ENCODE results near the gene PIGQ.

PIGQ gene

GRCh38 chr16:534135-534534 lies 35.6 kb upstream of the PIGQ start:
- in situ Hi-C loops (cut with MboI; ENCODE audit: low sequenced_read_pairs, unreplicated experiment), result no loop called here
- TF ChIP-seq CTCF (IDR thresholded peaks at IDR 0.05; ENCODE audit: borderline replicate concordance, control extremely low read depth, extremely low read depth, insufficient read depth, missing control alignments), result no peak
- DNase-seq (ENCODE audit: low spot score), result no peak

GRCh38 chr16:534856-535445 lies 34.8 kb upstream of the PIGQ start:
- in situ Hi-C loops (cut with MboI; ENCODE audit: low sequenced_read_pairs, unreplicated experiment), result no loop called here
- no peak for TF ChIP-seq CTCF (IDR thresholded peaks at IDR 0.05; ENCODE audit: borderline replicate concordance, control extremely low read depth, extremely low read depth, insufficient read depth, missing control alignments)

GRCh38 chr16:535446-536405 lies 34.0 kb upstream of the PIGQ start:
- DNase-seq (ENCODE audit: low spot score), result no peak
- in situ Hi-C loops (cut with MboI; ENCODE audit: low sequenced_read_pairs, unreplicated experiment), result no loop called here
- no peak for TF ChIP-seq CTCF (IDR thresholded peaks at IDR 0.05; ENCODE audit: borderline replicate concordance, control extremely low read depth, extremely low read depth, insufficient read depth, missing control alignments)

More at GRCh38 chr16:534856-535445, 34.8 kb upstream of the PIGQ start:
- DNase-seq (ENCODE audit: low spot score), result no peak

- no peak for TF ChIP-seq CTCF (IDR thresholded peaks at IDR 0.05; ENCODE audit: borderline replicate concordance, control extremely low read depth, extremely low read depth, insufficient read depth, missing control alignments)
- in situ Hi-C loops (cut with MboI; ENCODE audit: low sequenced_read_pairs, unreplicated experiment), result no loop called here
- no peak for DNase-seq (ENCODE audit: low spot score)
Measured at GRCh38 chr16:536746-537145, 33.0 kb upstream of the PIGQ start.

- no peak for TF ChIP-seq CTCF (IDR thresholded peaks at IDR 0.05; ENCODE audit: borderline replicate concordance, control extremely low read depth, extremely low read depth, insufficient read depth, missing control alignments)
- in situ Hi-C loops (cut with MboI; ENCODE audit: low sequenced_read_pairs, unreplicated experiment), result no loop called here
- DNase-seq (ENCODE audit: low spot score), result no peak
Measured at GRCh38 chr16:537415-538335, 32.1 kb upstream of the PIGQ start.

GRCh38 chr16:539901-540530 lies 29.8 kb upstream of the PIGQ start:
- TF ChIP-seq CTCF (IDR thresholded peaks at IDR 0.05; ENCODE audit: borderline replicate concordance, control extremely low read depth, extremely low read depth, insufficient read depth, missing control alignments), result no peak
- no peak for DNase-seq (ENCODE audit: low spot score)
- in situ Hi-C loops (cut with MboI; ENCODE audit: low sequenced_read_pairs, unreplicated experiment), result no loop called here
